Measurements from ENCODE around the gene ZNF785. TPM values are rescaled to one million over a fixed set of nuclear protein-coding genes. Genes with fewer than 3 reads are reported as not detected.
"Not testable (repeated sequence)": the region's sequence is repeated elsewhere in the genome, so short reads cannot be mapped to it uniquely, and the experiment has no call there.

The ZNF785 gene
- total RNA-seq, 1 experiment from 2014 or later: 23.2 TPM

DNA sequence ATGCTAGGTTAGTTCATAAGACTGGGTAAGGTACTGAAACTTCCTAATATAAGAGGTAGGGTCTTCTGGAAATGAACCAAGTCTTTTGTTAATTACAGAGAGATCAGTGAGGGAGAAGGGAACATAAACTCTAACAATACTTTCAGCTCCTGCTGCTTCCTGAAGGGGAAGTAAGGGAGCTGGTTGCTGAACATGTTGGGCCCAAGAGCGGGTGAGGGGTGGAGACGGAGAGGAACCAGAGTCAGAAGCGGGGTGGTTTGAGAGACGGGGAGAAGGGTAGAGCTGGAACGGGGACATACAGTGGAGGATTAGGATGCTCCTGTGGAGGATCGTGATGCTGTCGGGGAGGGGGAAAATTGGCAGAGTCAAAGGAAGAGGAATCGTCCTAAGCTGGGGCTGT, 39.4 kb downstream of the ZNF785 start:
- BruUV-seq (replicated peaks): no TSS peak
- CTCF ChIA-PET: no interaction called here
- no peaks in the 10 kb centered on the region for H3K9me3 ChIP-seq (ENCODE audit: low read depth, low read length, poor library complexity, severe bottlenecking)
- DNase-seq (ENCODE audit: low spot score): no peak
- no peaks in the 10 kb centered on the region for H3K36me3 ChIP-seq (ENCODE audit: insufficient read depth, low read length, poor library complexity, severe bottlenecking)
- intact Hi-C loops (cut with micrococcal nuclease; ENCODE audit: unreplicated experiment): no loop called here
- no peak overlapping the region for H3K4me3 ChIP-seq (ENCODE audit: low read depth, low read length, poor library complexity, severe bottlenecking)
- H3K4me1 ChIP-seq (ENCODE audit: insufficient read depth, low read length, poor library complexity, severe bottlenecking): no peaks in the 10 kb centered on the region
- no peaks in the 10 kb centered on the region for H3K27me3 ChIP-seq (replicated peaks; ENCODE audit: insufficient read depth, low read depth, low read length, poor library complexity)
- no peak overlapping the region for H3K27ac ChIP-seq (ENCODE audit: low read depth, low read length, poor library complexity, severe bottlenecking)
- POLR2A ChIA-PET (ENCODE audit: low non-redundant PET): no interaction called here
- TF ChIP-seq, protein P1, sequence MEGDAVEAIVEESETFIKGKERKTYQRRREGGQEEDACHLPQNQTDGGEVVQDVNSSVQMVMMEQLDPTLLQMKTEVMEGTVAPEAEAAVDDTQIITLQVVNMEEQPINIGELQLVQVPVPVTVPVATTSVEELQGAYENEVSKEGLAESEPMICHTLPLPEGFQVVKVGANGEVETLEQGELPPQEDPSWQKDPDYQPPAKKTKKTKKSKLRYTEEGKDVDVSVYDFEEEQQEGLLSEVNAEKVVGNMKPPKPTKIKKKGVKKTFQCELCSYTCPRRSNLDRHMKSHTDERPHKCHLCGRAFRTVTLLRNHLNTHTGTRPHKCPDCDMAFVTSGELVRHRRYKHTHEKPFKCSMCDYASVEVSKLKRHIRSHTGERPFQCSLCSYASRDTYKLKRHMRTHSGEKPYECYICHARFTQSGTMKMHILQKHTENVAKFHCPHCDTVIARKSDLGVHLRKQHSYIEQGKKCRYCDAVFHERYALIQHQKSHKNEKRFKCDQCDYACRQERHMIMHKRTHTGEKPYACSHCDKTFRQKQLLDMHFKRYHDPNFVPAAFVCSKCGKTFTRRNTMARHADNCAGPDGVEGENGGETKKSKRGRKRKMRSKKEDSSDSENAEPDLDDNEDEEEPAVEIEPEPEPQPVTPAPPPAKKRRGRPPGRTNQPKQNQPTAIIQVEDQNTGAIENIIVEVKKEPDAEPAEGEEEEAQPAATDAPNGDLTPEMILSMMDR (conservative IDR thresholded peaks at IDR 0.05; ENCODE audit: low read depth, low read length): no peak
- no peak for TF ChIP-seq EZH2 (IDR thresholded peaks at IDR 0.05; ENCODE audit: borderline replicate concordance, low read depth, low read length, poor library complexity, severe bottlenecking)

DNA sequence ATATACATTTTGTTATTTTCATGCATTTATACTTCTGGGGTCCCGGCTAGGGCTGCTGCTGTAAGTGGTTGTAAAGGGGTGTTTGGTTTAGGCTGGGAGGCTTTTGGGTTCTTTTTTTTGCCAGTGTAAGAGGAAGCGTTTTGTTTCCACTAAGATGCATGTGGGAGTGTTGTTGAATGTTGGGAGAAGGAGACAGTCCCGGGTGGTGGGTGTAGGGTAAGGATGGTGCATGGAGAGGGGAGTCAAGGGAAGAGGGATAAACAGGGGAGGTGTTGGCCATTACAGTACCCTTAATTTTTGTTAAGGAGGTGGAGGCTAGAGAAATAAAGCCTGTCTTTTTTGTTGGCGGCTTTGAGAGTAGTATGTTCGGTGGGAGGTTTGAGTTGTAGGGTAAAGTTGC, 42.4 kb downstream of the ZNF785 start:
- no peaks in the 10 kb centered on the region for H3K36me3 ChIP-seq (ENCODE audit: insufficient read depth, low read length, poor library complexity, severe bottlenecking)
- CTCF ChIA-PET: no interaction called here
- no peak for TF ChIP-seq EZH2 (IDR thresholded peaks at IDR 0.05; ENCODE audit: borderline replicate concordance, low read depth, low read length, poor library complexity, severe bottlenecking)
- TF ChIP-seq, protein P1 (conservative IDR thresholded peaks at IDR 0.05; ENCODE audit: low read depth, low read length): no peak
- no peak overlapping the region for H3K27ac ChIP-seq (ENCODE audit: low read depth, low read length, poor library complexity, severe bottlenecking)
- no TSS peak for BruUV-seq (replicated peaks)
- no peaks in the 10 kb centered on the region for H3K27me3 ChIP-seq (replicated peaks; ENCODE audit: insufficient read depth, low read depth, low read length, poor library complexity)
- DNase-seq (ENCODE audit: low spot score): no peak
- intact Hi-C loops (cut with micrococcal nuclease; ENCODE audit: unreplicated experiment): no loop called here
- no peaks in the 10 kb centered on the region for H3K9me3 ChIP-seq (ENCODE audit: low read depth, low read length, poor library complexity, severe bottlenecking)
- H3K4me3 ChIP-seq (ENCODE audit: low read depth, low read length, poor library complexity, severe bottlenecking): no peak overlapping the region
- POLR2A ChIA-PET (ENCODE audit: low non-redundant PET): no interaction called here
- H3K4me1 ChIP-seq (ENCODE audit: insufficient read depth, low read length, poor library complexity, severe bottlenecking): no peaks in the 10 kb centered on the region

DNA sequence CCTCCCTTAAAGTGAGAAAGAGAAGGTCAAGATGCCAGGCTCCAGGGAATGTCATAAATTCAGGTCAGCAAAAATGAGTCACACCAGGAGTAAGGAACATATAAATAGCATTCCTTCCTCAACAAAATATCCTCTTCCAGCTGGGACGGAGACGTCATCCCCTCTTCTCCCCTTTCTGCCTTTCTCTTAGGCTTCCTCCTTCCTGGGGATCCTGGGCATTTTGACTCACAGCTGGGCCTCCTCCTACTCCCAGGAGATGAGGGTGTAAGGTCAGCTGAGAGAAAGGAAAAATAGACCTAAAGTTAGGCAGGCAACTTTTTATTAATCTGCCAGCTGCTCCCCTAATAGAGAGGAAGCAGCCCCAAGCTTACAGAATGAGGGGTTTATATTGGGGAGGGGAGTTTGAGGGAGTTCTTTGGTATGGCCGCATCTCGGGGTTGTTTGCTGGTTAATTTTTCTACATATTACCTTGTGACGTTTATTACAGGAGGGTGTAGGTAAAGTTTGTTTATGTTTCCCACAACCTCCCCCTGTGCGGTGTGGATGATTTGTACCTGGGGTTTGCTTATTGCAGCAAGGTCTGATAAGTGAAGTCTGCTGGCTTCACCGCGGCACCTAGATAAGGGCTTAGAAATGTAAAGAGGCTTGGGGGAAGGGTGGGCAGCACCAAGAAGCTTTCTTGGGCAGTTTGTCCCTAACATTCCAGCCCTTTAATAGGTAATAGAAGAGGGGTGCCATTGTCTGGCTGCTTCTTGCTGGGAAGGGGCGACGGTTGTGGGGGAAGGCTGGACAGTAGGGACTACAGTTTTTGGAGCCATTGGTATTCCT, 43.8 kb downstream of the ZNF785 start:
- CTCF ChIA-PET: no interaction called here
- no TSS peak for BruUV-seq (replicated peaks)
- no peaks in the 10 kb centered on the region for H3K4me1 ChIP-seq (ENCODE audit: insufficient read depth, low read length, poor library complexity, severe bottlenecking)
- no peaks in the 10 kb centered on the region for H3K27me3 ChIP-seq (replicated peaks; ENCODE audit: insufficient read depth, low read depth, low read length, poor library complexity)
- TF ChIP-seq, protein P1 (conservative IDR thresholded peaks at IDR 0.05; ENCODE audit: low read depth, low read length): no peak
- TF ChIP-seq EZH2 (IDR thresholded peaks at IDR 0.05; ENCODE audit: borderline replicate concordance, low read depth, low read length, poor library complexity, severe bottlenecking): no peak
- DNase-seq (ENCODE audit: low spot score): no peak
- H3K27ac ChIP-seq (ENCODE audit: low read depth, low read length, poor library complexity, severe bottlenecking): no peak overlapping the region
- POLR2A ChIA-PET (ENCODE audit: low non-redundant PET): no interaction called here
- H3K9me3 ChIP-seq (ENCODE audit: low read depth, low read length, poor library complexity, severe bottlenecking): no peaks in the 10 kb centered on the region
- no peak overlapping the region for H3K4me3 ChIP-seq (ENCODE audit: low read depth, low read length, poor library complexity, severe bottlenecking)
- intact Hi-C loops (cut with micrococcal nuclease; ENCODE audit: unreplicated experiment): no loop called here
- H3K36me3 ChIP-seq (ENCODE audit: insufficient read depth, low read length, poor library complexity, severe bottlenecking): no peaks in the 10 kb centered on the region

DNA sequence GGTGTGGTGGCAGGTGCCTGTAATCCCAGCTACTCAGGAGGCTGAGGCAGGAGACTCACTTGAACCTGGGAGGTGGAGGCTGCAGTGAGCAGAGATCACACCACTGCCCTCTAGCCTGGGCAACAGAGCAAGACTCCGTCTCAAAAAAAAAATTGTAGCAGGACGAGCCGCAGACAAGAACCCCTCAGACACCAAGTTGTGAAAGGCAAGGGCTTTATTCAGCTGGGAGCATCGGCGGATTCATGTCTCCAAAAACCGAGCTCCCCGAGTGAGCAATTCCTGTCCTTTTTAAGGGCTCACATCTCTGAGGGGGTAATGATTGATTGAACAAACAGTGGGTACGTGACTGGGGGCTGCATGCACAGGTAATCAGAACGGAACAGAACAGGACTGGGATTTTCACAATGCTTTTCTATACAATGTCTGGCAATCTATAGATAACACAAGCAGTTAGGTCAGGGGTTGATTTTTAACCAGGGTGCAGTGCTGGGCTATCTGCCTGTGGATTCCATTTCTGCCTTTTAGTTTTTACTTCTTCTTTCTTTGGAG, 44.5 kb downstream of the ZNF785 start:
- H3K36me3 ChIP-seq (ENCODE audit: insufficient read depth, low read length, poor library complexity, severe bottlenecking); CTCF ChIA-PET; H3K9me3 ChIP-seq (ENCODE audit: low read depth, low read length, poor library complexity, severe bottlenecking); intact Hi-C loops (cut with micrococcal nuclease; ENCODE audit: unreplicated experiment); BruUV-seq (replicated peaks); POLR2A ChIA-PET (ENCODE audit: low non-redundant PET); H3K27me3 ChIP-seq (replicated peaks; ENCODE audit: insufficient read depth, low read depth, low read length, poor library complexity); DNase-seq (ENCODE audit: low spot score); H3K4me3 ChIP-seq (ENCODE audit: low read depth, low read length, poor library complexity, severe bottlenecking); H3K27ac ChIP-seq (ENCODE audit: low read depth, low read length, poor library complexity, severe bottlenecking); H3K4me1 ChIP-seq (ENCODE audit: insufficient read depth, low read length, poor library complexity, severe bottlenecking): not testable (repeated sequence)

DNA sequence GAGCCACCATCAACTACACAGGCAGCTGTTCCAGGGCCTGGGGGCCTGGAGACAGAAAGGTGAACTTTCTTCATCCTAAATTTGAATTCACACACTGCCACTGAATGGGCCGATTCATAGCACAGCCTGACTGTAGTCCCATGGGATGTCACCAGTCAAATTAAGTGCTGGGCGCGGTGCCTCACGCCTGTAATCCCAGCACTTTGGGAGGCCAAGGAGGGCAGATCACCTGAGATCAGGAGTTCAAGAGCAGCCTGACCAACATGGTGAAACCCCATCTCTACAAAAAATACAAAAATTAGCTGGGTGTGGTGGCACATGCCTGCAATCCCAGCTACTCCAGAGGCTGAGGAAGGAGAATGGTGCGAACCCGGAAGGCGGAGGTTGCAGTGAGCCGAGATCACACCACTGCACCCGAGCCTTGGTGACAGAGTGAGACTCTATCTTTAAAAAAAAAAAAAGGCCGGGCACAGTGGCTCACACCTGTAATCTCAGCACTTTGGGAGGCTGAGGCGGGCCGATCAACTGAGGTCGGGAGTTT, 45.4 kb downstream of the ZNF785 start:
- H3K36me3 ChIP-seq (ENCODE audit: insufficient read depth, low read length, poor library complexity, severe bottlenecking); BruUV-seq (replicated peaks); intact Hi-C loops (cut with micrococcal nuclease; ENCODE audit: unreplicated experiment); CTCF ChIA-PET; DNase-seq (ENCODE audit: low spot score); H3K9me3 ChIP-seq (ENCODE audit: low read depth, low read length, poor library complexity, severe bottlenecking); POLR2A ChIA-PET (ENCODE audit: low non-redundant PET); H3K27me3 ChIP-seq (replicated peaks; ENCODE audit: insufficient read depth, low read depth, low read length, poor library complexity); H3K27ac ChIP-seq (ENCODE audit: low read depth, low read length, poor library complexity, severe bottlenecking); H3K4me3 ChIP-seq (ENCODE audit: low read depth, low read length, poor library complexity, severe bottlenecking); H3K4me1 ChIP-seq (ENCODE audit: insufficient read depth, low read length, poor library complexity, severe bottlenecking): not testable (repeated sequence)
